NCI-H1105 treated with DMSO at 0.1 percent for 48 hours (cell line): Measurements from ENCODE around the gene RIN1.
"Not testable (repeated sequence)": the region's sequence is repeated elsewhere in the genome, so short reads cannot be mapped to it uniquely, and the experiment has no call there.

Source experiments
- DNase-seq: peaks from one replicate; lab custom pipeline; 2025; lab: John Stamatoyannopoulos, UW

The RIN1 gene

GRCh38 chr11:66318600-66318970, 17.6 kb downstream of the RIN1 start:
- no peak for DNase-seq

DNA sequence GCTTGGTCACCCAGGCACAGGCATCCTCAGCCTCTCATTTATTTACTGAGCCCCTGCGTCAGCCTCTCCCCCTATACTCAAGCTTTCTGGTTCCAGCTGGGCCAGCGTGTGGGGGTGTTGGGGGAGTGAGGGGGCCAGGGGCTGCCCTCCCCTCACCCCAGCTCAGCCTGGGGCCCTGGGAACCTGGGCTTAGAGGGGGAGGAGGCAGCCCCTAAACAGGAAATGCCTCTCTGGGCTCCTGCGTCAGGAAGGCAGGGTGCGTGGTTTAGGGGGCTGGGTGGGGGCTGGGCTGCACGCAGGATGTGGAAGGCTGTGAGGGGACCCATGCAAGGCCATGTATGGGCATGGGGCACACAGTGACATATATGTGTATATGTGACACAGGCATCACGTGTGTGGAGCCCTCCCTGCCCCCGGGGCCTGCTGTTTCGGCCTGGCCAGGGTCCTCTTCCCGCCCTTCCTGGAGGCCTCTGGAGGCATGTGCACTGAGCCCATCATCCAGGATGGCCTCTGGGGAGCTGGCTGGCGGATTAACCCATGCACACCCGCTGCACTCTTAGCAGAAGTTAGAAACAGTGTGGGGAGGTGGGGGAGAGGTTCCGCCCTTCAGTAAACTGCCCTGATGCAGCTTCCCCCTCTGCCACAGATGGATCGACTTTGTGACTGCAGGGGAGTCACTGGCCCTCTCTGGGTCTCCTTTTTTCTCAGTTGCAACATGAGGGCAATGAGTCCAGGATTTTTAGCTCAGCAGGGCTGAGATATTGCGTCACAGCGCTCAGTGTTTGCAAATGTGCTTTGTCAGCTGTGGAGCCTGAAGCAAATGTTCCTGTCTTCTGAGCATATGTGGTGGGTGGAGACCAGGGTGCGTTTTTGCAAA, 18.3 kb downstream of the RIN1 start:
- no peak for DNase-seq

- no peak for DNase-seq
These were observed 18.9 kb downstream of the RIN1 start for GRCh38 chr11:66317322-66317722.

GRCh38 chr11:66316849-66317251, 19.4 kb downstream of the RIN1 start, which contains the start of gene CD248:
CD248 (minus strand) TSS chr11:66317044; CDS start chr11:66317027, 17 bp downstream.
- DNase-seq = no peak

DNA sequence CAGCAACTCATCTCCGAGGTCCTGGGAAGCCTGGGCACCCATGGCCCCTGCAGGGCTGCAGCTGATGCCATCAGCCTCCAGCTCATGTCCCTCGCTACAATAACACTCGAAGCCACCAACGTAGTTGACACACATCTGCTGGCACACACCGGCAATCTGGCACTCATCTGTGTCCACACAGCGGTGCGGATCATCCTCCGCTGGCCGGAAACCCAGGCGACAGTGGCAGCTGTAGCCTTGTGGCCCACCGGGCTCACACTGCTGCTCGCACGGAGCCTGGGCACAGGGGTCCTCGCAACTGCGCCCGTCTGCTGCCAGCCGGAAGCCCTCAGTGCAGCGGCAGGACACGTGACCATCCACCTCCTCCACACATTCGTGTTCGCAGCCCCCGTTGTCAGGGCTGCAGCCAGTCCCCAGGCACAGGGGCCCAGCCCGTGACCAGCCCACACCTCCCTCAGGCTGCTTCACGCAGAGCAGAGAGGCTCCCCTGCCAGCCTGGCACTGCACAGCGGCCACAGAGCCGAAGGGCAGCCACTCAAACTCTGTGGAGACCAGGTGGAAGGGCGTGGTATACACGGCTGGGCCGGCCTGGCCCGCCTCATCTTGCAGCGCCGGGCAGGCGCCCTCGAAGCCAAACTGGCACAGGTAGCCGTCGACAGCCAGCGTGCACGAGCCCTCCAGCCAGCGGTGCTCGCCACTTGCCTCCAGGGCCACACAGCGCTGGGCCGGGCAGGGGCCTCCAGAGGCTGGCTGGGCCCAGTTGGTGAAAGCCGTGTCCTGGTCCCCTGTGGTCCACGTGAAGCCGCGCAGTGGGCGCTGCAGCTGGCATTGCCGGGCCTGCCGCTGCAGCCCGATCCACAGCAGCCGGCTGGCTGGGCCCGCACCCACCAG, 20.1 kb downstream of the RIN1 start:
- DNase-seq = no peak

- no peak for DNase-seq
These were observed 20.7 kb downstream of the RIN1 start for GRCh38 chr11:66315498-66315885.

DNA sequence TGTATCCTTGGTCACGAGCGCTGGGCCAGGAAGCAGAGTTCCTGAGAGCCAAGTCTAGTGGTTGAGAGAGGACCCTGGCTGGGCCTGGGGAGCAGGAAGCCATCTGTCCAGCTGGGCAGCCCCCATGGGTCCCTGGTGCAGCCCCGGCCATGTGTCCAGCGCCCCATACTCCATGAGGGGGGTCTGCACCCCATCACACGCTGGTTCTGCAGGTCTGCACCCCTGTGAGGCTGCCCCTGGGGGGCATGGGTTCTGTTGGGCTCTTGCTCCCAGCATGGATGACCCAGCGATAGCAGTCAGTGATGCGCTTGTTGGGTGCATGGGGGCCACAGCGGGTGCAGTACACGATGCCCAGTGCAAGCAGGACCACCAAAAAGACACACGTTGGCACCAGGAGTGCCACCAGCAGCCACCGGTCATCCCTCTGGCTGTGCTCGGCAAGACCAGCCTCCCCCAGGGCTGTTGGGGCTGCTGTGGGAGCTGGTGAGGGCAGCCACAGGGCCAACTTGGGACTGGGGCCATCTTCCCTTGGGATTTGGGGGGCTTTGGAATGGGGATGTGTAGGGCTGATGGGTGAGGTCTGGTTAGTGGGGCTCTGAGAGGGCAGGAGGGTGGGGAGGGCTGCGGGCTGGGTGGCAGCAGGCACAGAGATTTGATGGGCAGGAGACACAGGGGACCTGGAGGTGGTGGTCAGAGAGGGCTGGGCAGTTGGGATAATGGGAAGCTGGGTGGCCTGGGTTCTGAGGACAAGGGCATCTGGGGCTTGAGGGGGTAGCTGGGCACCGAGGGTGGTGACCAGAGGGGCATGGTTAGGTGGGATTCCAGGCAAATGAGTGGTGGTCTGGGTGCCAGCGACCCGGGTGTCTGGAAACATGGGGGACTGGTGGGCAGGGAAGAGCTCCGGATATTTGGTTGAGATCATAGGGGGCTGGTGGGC, 21.4 kb downstream of the RIN1 start:
- no peak for DNase-seq

DNA sequence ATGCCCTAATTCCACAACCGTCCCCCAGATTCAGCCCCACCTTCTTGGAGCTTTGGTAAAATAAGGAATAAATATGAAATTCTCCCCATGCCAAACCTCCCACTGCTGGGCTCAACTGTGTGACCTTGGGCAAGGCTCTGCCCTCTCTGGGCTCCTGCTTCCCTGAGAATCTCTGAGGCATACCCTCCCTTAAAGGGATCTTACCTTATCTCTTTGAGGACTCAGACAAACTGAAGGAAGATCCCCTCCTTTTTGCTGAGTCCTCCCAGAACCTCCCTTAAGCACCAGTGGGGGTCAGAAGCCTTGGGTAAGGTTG, 22.1 kb downstream of the RIN1 start:
- no peak for DNase-seq

DNA sequence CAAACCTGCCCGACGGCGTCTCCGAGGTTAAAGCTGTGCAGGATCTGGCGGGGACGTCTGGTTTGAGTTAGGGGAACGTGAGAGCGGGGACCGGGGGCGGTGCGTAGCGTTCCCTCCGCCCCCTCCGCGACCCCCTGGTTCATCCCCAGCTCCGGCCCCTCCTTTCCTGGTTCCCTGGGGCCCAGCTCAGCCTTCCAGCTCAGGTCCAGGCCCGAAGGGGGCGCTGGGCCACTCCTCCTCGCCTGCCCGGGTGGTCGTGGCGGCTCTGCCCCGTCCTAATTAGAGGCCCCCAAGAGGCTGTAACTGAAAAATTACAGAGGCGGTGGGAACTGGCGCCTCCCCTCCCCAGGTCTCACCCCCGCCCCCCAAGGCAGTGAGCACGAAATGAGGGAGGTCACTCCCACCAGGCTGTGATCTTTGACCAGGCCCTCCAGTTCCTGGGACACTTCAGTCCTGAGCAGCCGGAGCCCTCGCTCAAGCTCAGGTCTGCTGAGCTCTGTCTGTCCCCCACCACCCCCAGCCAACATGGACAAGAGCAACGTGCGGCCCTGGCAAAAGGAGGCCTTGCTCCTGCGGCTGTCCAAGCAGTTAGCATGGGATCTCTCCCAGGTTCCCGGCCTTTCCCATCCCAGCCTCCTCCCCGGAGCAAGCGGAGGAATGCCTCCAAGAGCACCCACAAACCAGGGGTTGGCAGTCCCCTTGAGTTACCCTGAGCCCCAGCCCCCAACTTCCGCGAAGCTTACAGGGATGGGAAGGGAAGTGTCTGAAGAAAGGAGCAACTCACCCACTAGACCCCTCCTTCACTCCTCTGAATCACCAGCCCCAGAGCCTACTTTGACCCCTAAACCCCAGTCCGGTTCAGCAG, 22.7 kb downstream of the RIN1 start:
- no peak for DNase-seq

- DNase-seq = peak; percentile 95
These were observed 23.5 kb downstream of the RIN1 start for GRCh38 chr11:66312549-66313320.

DNA sequence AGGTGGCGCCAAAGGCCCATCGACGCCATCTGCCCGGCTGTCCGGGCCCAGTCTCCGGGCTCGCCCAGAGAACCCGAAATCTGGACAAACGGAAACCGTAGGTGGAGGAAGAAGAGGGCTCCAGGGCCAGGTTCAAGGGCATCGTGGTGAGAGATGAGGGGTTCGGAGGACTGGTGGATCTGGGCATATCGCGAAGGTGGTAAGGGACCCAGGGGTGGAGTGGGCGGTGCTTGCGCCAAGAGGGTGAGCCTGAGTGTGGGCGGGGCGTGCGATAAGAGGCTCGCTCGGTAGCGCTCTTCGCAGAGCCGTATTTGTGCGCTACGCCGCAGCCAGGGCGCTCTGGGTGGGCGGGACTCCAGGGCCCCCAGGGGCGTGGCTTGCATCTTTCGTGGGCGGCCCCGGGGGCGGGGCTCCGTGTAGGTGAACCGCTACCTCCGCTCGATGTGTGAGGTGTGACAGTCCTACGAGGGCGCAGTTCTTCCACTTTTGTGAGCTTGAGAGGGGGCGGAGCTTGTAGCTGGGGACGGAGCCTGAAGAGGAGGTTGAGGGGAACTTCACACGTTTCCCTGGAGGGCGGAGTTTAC, 24.2 kb downstream of the RIN1 start:
- peak; percentile 90 for DNase-seq

- DNase-seq = no peak
These were observed 24.7 kb downstream of the RIN1 start for GRCh38 chr11:66311470-66311964.

DNA sequence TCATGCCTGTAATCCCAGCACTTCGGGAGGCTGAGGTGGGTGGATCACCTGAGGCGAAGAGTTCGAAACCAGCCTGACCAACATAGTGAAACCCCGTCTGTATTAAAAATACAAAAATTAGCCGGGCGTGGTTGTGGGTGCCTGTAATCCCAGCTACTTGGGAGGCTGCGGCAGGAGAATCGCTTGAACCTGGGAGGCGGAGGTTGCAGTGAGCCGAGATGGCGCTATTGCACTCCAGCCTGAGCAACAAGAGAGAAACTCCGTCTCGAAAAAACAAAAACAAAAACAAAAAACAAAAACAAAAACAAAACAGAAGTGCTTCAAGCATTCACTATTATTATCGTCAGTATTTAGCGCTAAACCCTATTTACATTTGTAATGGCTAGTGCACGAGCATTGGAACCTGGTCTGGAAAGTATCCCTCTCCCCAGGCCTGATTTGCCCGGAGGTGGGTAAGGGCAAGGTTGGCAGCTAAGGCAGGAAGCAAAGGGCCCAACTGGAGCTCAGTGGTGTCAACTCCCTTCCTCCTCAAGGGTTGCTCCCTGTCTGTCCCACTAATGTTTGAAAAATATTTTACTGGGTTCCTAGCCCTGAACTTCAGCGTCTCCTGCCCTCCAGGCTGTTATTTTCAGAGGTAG, 25.3 kb downstream of the RIN1 start:
- DNase-seq = not testable (repeated sequence)

DNA sequence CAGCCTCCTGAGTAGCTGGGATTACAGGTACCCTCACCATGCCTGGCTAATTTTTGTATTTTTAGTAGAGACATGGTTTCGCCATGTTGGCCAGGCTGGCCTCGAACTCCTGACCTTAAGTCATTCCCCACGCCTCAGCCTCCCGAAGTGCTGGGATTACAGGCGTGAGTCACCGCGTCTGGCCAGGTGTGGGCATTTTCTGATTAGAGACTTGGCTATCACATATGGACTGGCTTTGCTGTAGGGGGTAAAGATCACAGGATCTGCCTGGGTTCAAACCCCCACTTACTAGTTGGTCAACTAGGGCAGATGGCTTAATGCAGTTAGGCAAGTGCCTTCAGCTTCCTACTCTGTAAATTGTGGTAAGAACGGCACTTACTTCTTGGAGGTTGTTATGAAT, 25.9 kb downstream of the RIN1 start:
- no peak for DNase-seq

DNA sequence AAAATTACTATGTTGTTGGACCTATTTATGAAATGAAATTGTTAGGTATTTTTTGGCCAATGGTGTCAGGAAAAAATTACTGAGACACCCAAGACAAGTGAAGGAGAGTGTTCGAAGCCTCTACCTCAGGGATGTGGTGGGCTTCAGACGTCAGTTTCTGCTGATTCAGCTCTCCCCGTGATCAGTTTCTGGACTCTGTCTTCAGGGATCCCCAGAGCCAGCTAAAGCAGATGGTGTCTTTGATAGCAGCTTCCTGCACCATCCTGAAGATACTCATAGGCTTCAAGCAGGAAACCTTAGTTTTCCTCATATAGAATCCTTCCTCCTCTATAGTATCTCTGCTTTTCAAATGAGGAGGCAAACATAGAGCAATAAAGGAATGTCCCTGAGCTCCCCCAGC, 26.8 kb downstream of the RIN1 start:
- no peak for DNase-seq

GRCh38 chr11:66302656-66303055, 33.6 kb downstream of the RIN1 start:
- DNase-seq = no peak

DNA sequence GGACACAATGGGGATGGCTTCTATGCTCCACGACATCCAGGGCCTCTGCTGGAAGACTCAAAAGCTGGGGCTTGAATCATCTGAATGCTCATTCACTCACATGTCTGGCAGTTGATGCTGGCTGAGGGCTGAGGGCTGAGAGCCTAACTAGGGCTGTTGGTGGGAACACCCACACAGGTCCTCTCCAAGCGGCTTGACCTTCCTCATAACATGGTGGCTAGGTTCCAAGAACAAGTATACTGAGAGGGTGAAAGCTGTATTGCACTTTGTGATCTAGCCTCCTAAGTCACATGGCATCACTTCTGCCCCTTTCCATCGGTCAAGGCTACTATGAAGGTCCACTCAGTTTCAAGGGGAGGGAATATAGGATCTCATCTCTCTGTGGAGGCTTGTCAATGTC, 37.0 kb downstream of the RIN1 start:
- no peak for DNase-seq

DNA sequence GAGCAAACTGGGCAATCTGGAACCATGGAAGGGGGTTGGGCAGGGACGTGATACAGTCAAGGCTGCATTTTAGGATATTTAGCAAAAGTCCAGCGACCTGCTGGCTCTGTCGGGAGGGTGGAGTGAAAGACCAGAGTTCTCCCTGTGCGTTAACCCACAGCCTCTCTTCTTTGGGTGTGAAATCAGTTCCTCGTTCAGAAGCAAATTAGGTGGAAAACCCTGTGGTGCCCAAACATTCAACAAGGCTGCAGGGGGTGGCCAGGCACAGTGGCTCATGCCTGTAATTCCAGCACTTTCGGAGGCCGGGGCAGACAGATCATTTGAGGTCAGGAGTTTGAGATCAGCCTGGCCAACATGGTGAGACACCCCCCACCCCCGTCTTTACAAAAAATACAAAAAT, 38.6 kb downstream of the RIN1 start:
- no peak for DNase-seq
